ENCODE measurements around the gene FBN2. TPM values are rescaled to one million over a fixed set of nuclear protein-coding genes. Genes with fewer than 3 reads are reported as not detected.

The FBN2 gene
- polyA plus RNA-seq, 1 donor: 101 TPM

- no peak for DNase-seq
Observed at GRCh38 chr5:128253880-128254279, 284.2 kb downstream of the FBN2 start.

GRCh38 chr5:128253161-128253560, 284.9 kb downstream of the FBN2 start:
- no peak for DNase-seq

DNA sequence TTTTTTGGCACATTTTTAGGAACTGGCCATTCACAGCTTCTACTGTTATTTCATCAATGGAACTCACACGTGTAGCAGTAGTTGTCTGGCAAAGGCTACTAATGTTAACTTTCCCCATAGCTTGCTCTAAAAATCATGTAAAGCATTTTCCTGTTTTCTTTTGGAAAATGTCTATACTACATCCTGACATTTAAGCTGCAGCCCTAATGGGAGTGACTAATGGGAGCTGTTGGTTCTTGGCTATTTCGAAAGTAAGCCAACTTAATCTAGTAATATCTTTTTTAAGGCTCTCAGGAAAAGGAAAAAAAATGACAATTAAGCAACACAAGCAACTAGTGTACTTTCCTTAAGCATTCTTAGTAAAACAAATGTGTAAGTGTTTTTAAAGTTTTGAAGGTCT, 285.3 kb downstream of the FBN2 start:
- DNase-seq: no peak

- DNase-seq: no peak
Observed at GRCh38 chr5:128252196-128252595, 285.8 kb downstream of the FBN2 start.

- no peak for DNase-seq
Observed at GRCh38 chr5:128245974-128246373, 292.1 kb downstream of the FBN2 start.

GRCh38 chr5:128243958-128244582, 294.0 kb downstream of the FBN2 start:
- DNase-seq: no peak

DNA sequence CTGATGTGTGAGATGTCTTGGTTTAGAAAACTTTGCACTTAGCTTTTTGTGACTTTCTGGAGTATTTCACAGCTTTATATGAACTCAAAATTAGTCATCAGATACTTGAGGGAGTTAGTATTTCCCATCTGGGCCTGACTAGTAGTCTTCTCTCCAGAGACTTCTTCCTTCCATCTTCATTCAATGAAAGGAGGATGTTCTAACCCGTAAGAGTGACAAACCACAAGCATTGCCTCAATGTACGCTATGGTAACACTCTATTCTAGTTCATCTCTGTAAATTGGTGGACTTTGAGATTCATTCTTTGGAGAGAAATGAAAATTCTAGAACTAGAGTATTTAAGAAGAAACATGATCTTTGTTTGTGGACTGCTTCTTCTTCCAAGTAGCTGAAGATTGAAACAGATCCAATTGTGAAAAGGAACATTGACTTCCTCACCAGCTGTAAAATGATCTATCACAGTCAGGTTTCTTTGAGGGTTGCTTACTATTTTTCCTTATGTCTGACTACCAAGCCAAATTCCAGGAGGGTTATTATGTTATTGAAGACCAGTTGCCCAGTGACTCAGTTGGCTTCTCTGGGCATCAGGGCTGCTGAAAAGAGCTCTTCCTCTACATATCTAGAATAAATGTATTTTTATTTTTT, 296.9 kb downstream of the FBN2 start:
- no peak for DNase-seq

- DNase-seq: no peak
Observed at GRCh38 chr5:128237546-128237945, 300.5 kb downstream of the FBN2 start.

DNA sequence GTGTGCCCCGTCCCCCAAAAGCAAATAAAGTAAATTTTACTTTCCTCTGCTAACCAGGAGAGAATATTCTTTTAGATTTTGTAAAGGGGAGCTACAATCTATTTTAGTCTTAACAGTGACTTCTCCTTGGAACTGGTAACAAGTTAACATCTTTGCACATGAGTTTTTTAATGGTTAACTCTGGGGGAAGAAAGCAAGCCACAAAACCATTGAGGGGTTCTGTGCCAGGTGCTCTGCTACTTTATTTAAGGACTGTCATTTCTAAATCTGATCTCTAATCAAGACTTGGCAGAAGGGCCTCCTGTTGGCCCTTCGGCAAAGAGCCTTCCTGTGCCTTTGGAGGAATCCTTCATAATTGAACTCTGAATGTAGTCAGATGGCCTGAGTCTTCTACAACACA, 301.0 kb downstream of the FBN2 start:
- no peak for DNase-seq

GRCh38 chr5:128236334-128236733, 301.7 kb downstream of the FBN2 start:
- DNase-seq: no peak

DNA sequence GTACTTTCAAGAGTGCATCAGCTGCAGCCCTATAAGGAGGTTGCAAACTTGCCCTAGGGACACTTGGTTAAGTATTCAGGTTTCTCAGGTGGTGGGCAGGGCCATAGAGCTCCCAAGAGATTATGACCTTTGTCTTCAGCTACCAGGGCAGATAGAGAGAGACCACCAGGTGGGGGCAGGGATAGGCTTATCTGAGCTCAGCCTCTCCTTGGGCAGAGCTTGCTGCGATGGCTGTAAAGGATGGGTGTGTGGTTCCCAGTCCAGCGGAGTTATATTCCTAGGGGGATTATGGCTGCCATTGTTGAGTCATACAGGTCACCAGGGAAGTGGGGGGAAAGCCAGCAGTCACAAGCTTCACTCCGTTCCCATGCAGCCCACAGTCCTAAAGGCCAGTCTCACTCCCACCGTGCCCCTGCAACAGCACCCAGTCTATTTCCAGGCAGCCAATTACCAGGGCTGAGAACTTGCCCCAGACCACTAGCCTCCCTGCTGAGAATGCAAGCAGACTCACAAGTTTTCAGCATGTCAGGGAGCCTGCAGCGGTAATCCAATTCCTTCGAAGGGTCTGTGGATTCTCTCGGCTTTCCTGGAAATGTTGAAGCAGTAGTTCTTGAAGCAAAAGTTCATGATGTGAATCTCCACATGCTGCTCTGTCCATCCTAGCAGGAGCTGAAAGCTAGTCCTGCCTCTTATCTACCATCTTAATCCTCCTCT, 303.0 kb downstream of the FBN2 start:
- DNase-seq: no peak

GRCh38 chr5:128228521-128228920, 309.5 kb downstream of the FBN2 start:
- DNase-seq: peak; percentile 18

- no peak for DNase-seq
Observed at GRCh38 chr5:128228008-128228407, 310.0 kb downstream of the FBN2 start.

GRCh38 chr5:128225245-128226030, 312.6 kb downstream of the FBN2 start:
- no peak for DNase-seq

- DNase-seq: no peak
Observed at GRCh38 chr5:128224336-128224735, 313.7 kb downstream of the FBN2 start.

DNA sequence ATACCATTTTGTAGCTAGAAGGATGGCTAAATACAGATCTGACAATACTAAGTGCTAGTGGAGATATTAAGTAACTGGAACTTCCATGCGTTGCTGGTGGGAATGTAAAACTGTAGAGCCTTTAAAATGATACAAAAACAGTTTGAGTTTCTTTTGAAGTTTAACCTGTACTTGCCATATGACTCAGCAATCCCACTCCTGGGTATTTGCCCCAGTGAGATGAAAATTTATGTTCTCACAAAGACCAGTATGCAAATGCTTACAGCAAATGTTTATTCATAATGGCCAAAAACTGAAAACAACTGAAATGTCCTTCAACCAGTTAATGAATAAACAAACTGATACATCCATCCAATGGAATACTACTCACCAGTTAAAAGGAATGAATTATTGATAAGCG, 317.2 kb downstream of the FBN2 start:
- no peak for DNase-seq

DNA sequence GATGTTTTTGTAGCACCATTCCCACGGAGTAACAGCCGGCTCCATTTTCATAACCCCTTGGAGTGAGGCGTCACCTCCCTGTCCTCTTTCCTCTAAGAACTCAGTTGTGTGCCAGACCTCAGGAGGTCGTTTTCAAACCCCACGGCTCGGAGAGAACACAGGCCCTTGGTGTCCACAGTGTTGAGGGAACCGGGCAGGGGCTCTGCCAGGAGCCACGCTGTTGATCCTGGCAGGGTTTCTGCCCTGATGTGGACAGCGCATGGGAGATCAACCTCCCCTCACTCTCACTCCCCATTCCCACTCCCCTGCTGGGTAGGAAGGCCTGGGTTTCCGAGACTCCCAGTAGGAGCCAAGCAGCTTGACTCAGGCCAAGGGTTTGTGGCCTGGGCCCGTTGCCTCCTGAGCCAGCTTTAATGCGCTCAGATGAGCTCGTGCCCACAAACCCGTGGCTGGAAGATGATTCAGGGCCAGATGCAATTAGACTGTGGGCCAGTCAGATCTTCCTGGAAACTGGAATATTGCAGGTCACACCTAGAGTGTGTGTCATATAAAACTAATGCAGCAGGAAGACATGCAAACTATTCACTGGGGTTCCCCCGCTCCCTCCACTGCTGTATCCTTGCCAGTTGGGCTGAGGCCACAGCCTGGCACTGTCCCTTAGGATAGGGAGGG, 321.0 kb downstream of the FBN2 start:
- no peak for DNase-seq

- DNase-seq: no peak
Observed at GRCh38 chr5:128216285-128216684, 321.8 kb downstream of the FBN2 start.

GRCh38 chr5:128213833-128214232, 324.2 kb downstream of the FBN2 start:
- DNase-seq: no peak

DNA sequence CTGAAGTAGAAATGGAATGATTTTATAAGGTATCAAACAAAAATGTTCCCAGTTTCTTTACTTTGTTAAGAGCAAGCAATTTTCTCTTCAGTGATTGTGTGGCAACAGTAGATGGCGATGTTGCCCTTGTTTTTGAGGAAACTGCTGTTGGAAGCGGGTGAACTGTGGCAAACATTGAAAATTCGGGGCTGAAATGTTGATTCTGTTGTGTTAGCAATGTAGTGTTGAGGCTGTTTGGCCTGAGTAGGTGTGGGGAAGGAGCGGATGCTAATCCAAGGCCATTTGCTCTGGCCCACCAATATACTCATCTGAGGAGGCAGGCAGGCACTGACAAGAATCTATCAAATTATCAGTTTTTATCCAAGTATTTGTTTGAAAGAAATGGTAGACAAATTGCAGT, 324.7 kb downstream of the FBN2 start:
- DNase-seq: peak; percentile 75

GRCh38 chr5:128212191-128212806, 325.7 kb downstream of the FBN2 start:
- peak; percentile 19 for DNase-seq

GRCh38 chr5:128208436-128208835, 329.6 kb downstream of the FBN2 start:
- no peak for DNase-seq
